HUES6 (cell line): ENCODE data around the gene CFAP46.
"Not testable (repeated sequence)": the region's sequence is repeated elsewhere in the genome, so short reads cannot be mapped to it uniquely, and the experiment has no call there.

Experiments
- H3K27ac ChIP-seq: 2 replicates; pipeline ENCODE4 v1.7.0; 2013; ENCODE audit warnings: low read depth, mild to moderate bottlenecking, low read length, inconsistent platforms
- H3K27me3 ChIP-seq: 2 replicates; pipeline ENCODE4 v1.6.1; 2013; ENCODE audit warnings: low read length; ENCODE audit not compliant: control insufficient read depth, insufficient read depth
- H3K36me3 ChIP-seq: 2 replicates; pipeline ENCODE4 v1.6.1; 2013; ENCODE audit warnings: low read length; ENCODE audit not compliant: control insufficient read depth, insufficient read depth
- H3K4me1 ChIP-seq: 2 replicates; pipeline ENCODE4 v1.6.1; 2013; ENCODE audit warnings: low read length; ENCODE audit not compliant: control insufficient read depth, insufficient read depth
- H3K4me3 ChIP-seq: 2 replicates; pipeline ENCODE4 v1.5.1; 2013; ENCODE audit warnings: low read depth, low read length
- H3K9ac ChIP-seq: one replicate; pipeline ENCODE4 v1.6.1; 2013; ENCODE audit warnings: mild to moderate bottlenecking, low read length
- H3K9me3 ChIP-seq: 2 replicates; pipeline ENCODE4 v1.6.1; 2013; ENCODE audit warnings: low read depth, low read length; ENCODE audit not compliant: control insufficient read depth, insufficient read depth

Gene CFAP46

DNA sequence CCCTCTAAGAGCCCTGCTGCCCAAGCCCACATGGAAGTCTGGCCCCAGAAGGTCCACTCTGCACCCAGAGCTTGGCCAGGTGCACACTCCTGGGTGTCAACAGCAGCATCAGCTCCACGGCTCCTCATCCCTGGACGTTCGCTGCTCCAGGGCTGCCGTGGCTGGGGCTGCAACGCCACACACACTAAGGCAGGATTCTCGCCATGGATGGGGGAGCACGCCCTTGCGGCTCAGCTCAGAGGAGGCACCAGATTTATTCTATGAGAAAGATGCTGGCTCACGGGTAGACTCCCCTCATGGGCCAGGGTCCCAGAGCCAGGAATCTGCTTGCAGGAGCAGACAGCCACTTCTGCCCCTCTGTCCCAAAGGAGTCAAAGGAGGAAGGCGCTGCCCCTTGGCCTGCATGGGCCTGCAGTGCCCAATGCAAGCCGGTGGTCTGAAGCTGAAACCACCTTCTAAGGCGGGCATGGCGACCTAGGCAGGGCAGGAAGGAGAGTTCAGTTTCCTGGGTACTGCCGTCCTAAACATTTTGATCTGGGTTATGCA, 42.1 kb downstream of the CFAP46 start:
- H3K4me3 ChIP-seq, result no peak overlapping the region
- no peak overlapping the region for H3K27ac ChIP-seq
- H3K36me3 ChIP-seq, result no peaks in the 10 kb centered on the region
- peaks cover 16% of the 10 kb centered on the region for H3K9me3 ChIP-seq
- no peaks in the 10 kb centered on the region for H3K27me3 ChIP-seq
- no peaks in the 10 kb centered on the region for H3K4me1 ChIP-seq
- no peak overlapping the region for H3K9ac ChIP-seq

DNA sequence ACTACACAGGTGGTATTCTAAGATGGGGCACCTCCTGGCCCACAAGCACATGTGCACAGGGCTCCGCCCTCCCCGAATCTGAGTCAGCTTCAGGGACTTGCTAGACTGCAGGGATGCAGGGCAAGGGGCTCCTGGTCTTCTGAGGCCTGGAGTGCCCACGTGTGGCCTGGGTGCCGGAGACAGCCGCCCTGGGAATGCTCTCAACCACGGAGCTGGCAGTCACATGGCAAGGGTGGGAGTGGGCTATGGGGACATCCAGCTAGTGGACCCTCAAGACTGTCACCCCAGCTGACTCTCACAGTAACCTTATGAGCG, 42.7 kb downstream of the CFAP46 start:
- peaks cover 11% of the 10 kb centered on the region for H3K9me3 ChIP-seq
- no peak overlapping the region for H3K27ac ChIP-seq
- no peaks in the 10 kb centered on the region for H3K4me1 ChIP-seq
- H3K36me3 ChIP-seq, result no peaks in the 10 kb centered on the region
- no peak overlapping the region for H3K9ac ChIP-seq
- H3K4me3 ChIP-seq, result no peak overlapping the region
- H3K27me3 ChIP-seq, result no peaks in the 10 kb centered on the region

DNA sequence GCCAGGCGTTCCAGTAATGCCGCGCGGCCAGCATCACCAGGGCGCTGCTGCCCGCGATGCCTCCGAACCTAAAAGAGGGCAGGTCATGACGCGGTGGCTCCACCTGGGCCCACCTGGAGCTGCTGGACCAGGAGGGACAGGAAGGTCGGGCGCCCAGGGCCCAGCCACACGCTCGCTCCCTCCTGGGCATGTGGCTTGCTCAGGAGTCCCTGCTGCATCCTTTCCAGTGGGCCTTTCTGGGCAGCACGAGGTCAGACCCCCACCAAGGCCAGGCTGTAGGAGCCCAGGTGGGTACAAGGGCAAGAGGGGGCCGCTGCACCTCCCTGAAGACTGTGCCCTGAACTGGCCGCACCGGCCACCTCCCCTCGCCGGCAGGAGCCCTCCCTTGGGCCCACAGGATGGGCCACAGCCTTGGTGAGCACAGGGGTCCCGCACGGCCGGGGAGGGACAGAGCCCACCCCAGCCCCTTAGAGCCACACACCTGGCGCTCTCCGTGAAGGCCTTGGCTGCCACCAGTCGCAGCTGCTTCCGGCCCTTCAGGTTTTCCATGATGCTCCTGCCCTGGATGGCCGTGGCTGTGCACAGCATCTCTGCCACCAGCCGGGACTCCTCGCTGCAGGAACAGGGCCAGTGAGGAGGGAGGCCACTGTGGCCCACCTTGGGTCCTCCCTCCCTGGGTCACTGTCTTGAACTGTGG, 43.2 kb downstream of the CFAP46 start:
- H3K36me3 ChIP-seq, result no peaks in the 10 kb centered on the region
- H3K27ac ChIP-seq, result no peak overlapping the region
- peaks cover 15% of the 10 kb centered on the region for H3K9me3 ChIP-seq
- H3K4me3 ChIP-seq, result no peak overlapping the region
- H3K27me3 ChIP-seq, result no peaks in the 10 kb centered on the region
- no peaks in the 10 kb centered on the region for H3K4me1 ChIP-seq
- no peak overlapping the region for H3K9ac ChIP-seq

DNA sequence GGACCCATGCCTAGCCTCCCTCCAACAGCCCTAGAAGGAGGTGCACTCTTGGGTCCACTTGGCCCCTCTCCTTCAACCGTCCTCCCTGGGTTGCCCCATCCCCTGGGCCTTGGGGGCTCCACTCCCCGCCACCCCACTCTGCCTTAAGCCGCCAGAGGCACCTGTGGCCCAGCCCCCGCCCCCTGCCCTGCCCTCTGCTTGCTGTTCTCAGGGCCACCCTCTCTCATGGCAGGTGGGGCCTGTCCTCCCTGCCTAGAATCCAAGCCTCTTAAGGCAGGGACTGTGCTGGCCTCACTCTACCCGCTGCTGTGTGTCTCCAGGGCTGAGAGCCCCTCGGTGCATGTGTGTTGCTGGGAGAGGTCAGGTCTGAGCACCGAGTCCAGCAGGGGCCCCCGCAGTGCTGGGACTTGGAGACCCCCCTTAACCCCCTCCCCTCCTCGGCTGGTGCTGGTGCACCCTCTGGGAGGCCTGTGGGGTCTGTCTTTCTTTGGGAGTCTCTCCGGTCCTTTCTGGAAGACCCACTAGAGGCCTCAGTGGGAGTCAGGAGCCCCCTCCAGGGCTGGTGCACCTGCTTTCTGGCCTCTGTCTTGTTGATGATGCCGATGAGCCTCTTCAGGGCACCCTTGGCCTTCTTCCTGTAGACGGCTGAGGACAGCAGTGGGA, 43.8 kb downstream of the CFAP46 start:
- no peaks in the 10 kb centered on the region for H3K36me3 ChIP-seq
- no peak overlapping the region for H3K4me3 ChIP-seq
- H3K27me3 ChIP-seq, result no peaks in the 10 kb centered on the region
- H3K4me1 ChIP-seq, result peaks cover under 1% of the 10 kb centered on the region; the same call in 1 of the 2 replicates
- peaks cover 20% of the 10 kb centered on the region for H3K9me3 ChIP-seq
- no peak overlapping the region for H3K27ac ChIP-seq
- no peak overlapping the region for H3K9ac ChIP-seq

DNA sequence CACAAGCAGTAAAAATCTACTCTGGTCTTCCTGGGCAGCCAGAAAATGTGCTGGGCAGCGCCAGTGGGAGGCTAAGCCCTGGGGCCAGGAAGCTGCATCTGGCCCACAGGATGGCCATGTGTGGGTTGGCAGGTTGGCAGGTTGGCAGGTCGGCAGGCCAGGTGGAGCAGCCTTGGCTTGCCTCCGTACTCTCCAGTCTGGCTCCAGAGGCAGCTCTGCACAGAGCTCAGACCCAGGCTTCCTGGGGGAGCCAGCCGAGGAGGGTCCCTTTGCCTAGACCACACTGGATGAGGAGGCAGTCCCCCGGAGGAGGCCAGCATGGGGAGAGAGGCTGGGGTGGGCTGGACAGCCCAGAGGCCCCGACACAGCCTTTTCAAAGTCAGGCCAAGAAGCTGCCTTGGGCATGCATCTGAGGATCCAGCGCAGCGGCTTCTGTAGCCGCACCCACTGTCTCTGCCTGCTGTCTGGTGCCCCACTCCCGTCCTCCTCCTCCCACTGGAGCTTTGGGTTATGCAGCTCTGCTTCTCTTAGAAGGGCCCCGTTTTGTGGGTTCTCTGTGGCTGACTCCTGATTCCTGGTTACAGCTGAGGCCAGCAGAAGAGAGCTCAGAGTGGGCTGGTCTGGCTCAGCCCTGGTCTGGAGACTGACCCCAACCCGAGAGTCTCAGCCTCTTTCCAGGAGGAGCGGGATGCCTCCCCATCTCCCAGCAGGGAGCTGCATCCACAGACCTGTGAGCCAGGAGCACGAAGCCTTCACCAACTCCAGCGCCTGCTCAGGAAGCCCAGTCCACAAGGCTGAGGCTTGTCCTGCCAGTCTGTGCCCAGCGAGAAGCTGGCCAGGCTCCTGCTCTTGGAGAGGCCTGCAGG, 44.6 kb downstream of the CFAP46 start:
- peaks cover 3% of the 10 kb centered on the region; the same call in 1 of the 2 replicates for H3K4me1 ChIP-seq
- no peak overlapping the region for H3K27ac ChIP-seq
- no peak overlapping the region for H3K9ac ChIP-seq
- H3K9me3 ChIP-seq, result peaks cover 27% of the 10 kb centered on the region
- H3K27me3 ChIP-seq, result no peaks in the 10 kb centered on the region
- no peak overlapping the region for H3K4me3 ChIP-seq
- H3K36me3 ChIP-seq, result no peaks in the 10 kb centered on the region

DNA sequence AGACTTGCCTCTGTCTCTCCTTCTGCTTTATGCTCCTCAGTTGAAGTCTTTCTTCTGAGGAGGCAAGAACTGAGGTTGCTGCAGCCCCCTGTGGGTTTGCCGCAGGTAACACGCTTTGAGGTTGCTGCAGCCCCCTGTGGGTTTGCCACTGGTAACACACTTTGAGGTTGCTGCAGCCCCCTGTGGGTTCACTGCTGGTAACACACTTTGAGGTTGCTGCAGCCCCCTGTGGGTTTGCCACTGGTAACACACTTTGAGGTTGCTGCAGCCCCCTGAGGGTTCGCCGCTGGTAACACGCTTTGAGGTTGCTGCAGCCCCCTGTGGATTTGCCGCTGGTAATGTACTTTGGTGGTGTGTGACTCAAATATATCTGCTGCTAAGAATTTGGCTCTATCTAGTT, 48.6 kb downstream of the CFAP46 start:
- Histone ChIP-seq H3K4me1 (peaks cover 12% of the 10 kb centered on the region), H3K9me3 (peaks cover 15% of the 10 kb centered on the region; the same call in 1 of the 2 replicates)
- H3K36me3 ChIP-seq, H3K27me3 ChIP-seq, H3K27ac ChIP-seq, H3K9ac ChIP-seq, H3K4me3 ChIP-seq: not testable (repeated sequence)

DNA sequence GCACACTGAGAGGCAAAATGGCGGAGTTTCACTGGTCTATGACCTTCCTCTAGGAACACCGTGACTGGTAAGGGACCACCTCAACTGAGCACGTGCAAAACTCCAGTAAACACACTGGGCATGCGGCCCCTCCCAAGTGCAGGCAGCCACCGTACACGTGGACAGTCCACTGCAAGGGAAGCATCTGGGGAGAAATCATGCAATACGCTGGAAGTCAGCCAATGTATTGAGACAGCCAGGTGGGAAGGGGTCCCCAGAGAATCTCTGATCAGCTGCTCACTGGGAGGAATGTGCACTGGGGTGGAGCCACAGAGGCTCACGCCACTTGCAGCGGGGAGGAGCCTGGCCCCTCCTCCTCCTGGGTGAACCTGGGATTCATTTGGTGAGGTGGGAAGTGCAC, 49.3 kb downstream of the CFAP46 start:
- 0 out of 2 replicates have a peak, but pooled peaks cover under 1% of the 10 kb centered on the region for H3K27me3 ChIP-seq

DNA sequence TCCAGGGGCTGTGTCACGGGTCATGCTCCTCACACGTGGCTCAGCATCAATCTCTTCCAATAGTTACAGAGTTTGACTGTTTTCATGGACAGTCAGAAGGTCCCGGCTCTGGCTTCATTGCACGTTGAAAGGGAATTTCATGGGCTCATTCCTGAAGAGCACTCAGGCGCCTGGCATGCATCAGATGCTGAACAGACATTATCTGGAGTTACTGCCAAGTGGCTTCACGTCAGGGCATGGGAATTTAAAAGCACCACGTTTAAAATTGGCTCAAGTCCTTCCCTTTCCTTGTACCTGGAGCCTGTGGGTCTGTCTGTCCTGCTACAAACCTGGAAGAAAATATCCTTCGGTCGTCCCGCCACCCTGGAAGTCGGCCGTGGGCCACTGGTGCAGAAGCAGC, 50.4 kb downstream of the CFAP46 start:
- no peak overlapping the region for H3K9ac ChIP-seq

More for the DNA sequence above, 49.3 kb downstream of the CFAP46 start:
- H3K9ac ChIP-seq, result no peak overlapping the region
- H3K27ac ChIP-seq, result no peak overlapping the region
- H3K9me3 ChIP-seq, result peaks cover 15% of the 10 kb centered on the region; the same call in 1 of the 2 replicates
- H3K36me3 ChIP-seq, result no peaks in the 10 kb centered on the region
- peaks cover 12% of the 10 kb centered on the region for H3K4me1 ChIP-seq
- no peak overlapping the region for H3K4me3 ChIP-seq

DNA sequence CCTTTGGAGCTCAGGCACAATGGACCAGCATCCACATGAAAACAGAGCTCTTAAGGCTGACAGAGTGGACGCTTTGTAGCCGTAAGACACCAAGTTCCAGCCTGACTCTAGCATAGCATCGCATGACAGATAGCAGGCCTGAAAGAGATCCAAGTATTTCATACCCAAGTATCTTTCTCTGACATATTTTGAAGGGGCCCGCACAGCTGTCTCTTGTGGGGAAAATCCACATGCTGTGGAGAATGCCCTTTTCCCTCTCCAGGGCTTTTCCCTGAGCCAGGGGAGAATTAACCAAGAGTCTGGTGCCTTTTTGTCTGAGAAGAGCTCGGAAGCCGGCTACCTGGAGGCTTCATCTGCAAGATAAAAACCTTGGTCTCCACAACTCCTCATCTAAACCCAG, 51.0 kb downstream of the CFAP46 start:
- Histone ChIP-seq H3K27ac (no peak overlapping the region), H3K27me3 (peaks cover 11% of the 10 kb centered on the region; the same call in 1 of the 2 replicates), H3K9ac (no peak overlapping the region), H3K9me3 (peaks cover 15% of the 10 kb centered on the region; the same call in 1 of the 2 replicates), H3K4me1 (peaks cover 12% of the 10 kb centered on the region), H3K4me3 (no peak overlapping the region), H3K36me3 (no peaks in the 10 kb centered on the region)

More for the DNA sequence above, 50.4 kb downstream of the CFAP46 start:
- no peak overlapping the region for H3K4me3 ChIP-seq
- H3K36me3 ChIP-seq, result no peaks in the 10 kb centered on the region
- H3K4me1 ChIP-seq, result peaks cover 12% of the 10 kb centered on the region
- H3K9me3 ChIP-seq, result peaks cover 15% of the 10 kb centered on the region; the same call in 1 of the 2 replicates
- no peak overlapping the region for H3K27ac ChIP-seq
- H3K27me3 ChIP-seq, result peaks cover 7% of the 10 kb centered on the region; the same call in 1 of the 2 replicates

DNA sequence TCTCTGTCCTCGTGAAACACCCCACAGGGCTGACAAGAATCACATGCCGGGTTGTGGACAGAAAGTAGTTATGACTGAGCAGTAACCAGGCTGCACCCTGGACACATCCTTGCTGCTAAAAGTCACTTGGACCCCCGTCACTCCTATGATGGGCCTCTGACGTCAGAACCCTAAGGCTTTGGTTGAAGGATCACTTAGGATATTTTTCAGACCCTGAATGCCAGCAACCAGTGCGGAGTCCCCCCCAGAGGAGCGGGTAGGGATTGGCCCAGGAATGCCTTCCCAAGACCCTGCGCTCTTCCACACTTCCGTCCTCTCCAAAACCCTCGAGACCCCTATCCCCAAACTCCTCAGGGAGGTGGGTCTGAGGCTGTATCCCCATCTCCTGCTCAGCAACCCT, 52.1 kb downstream of the CFAP46 start:
- Histone ChIP-seq H3K4me1 (peaks cover 12% of the 10 kb centered on the region), H3K27me3 (peaks cover 11% of the 10 kb centered on the region; the same call in 1 of the 2 replicates), H3K36me3 (no peaks in the 10 kb centered on the region), H3K27ac (no peak overlapping the region), H3K9me3 (peaks cover 15% of the 10 kb centered on the region; the same call in 1 of the 2 replicates), H3K4me3 (no peak overlapping the region), H3K9ac (no peak overlapping the region)
